ENCODE measurements around the gene CDHR2.
A peak's percentile ranks its signal among the peaks of the same experiment; 100 is the strongest.

Gene CDHR2

GRCh38 chr5:176542596-176543427 lies 6.3 kb upstream of the CDHR2 start:
- Histone ChIP-seq H3K36me3 (ENCODE audit: control insufficient read depth in 2 of 2, insufficient read depth in 1 of 2, low read length in 2 of 2) (no peaks in the 10 kb centered on the region), H3K4me1 (ENCODE audit: control insufficient read depth, insufficient read depth, low read length) (peaks cover 3% of the 10 kb centered on the region; the same call in 1 of the 2 replicates), H3K27ac (ENCODE audit: extremely low read depth, low read depth, low read length) (peak overlapping the region; percentile 65; the same call in 1 of the 2 replicates), H3K4me3 (ENCODE audit: low read depth, low read length) (peak overlapping the region; percentile 47), H3K9me3 (ENCODE audit: control insufficient read depth, insufficient read depth, low read depth, low read length) (no peaks in the 10 kb centered on the region)
- ChIA-PET CTCF (interaction anchor here (0.6 to 1.8 kb wide), 10 partner anchors 9 to 1635 kb away, joined by 3 to 9 read pairs (median 4); partner anchors contain the start of genes CLTB and FAF2), POLR2A (interaction anchor here (0.6 to 2.0 kb wide), 5 partner anchors 11 to 154 kb away, joined by 3 to 7 read pairs (median 5); partner anchors contain the start of genes CLTB, FAF2, HIGD2A and NOP16)
- TF ChIP-seq PATZ1 (tag by site-specific recombination; IDR thresholded peaks at IDR 0.05) (0 out of 2 replicates have a peak, but pooled peaks have one; percentile 34), ZBTB1 (tag by site-specific recombination; IDR thresholded peaks at IDR 0.05) (no peak), SCRT2 (tag by site-specific recombination; IDR thresholded peaks at IDR 0.05) (no peak), IKZF3 (tag by site-specific recombination; IDR thresholded peaks at IDR 0.05) (0 out of 2 replicates have a peak, but pooled peaks have one; percentile 14), ZBTB10 (tag by site-specific recombination; IDR thresholded peaks at IDR 0.05) (no peak), ZNF26 (tag by site-specific recombination; IDR thresholded peaks at IDR 0.05) (no peak), ZXDB (tag by site-specific recombination; IDR thresholded peaks at IDR 0.05) (no peak), ZNF544 (tag by site-specific recombination; IDR thresholded peaks at IDR 0.05) (no peak), ZNF366 (tag by site-specific recombination; conservative IDR thresholded peaks at IDR 0.05) (peak; percentile 53), ZNF561 (tag by site-specific recombination; IDR thresholded peaks at IDR 0.05; ENCODE audit: borderline replicate concordance) (peak; percentile 15; the same call in 1 of the 2 replicates), ZNF670 (tag by site-specific recombination; IDR thresholded peaks at IDR 0.05; ENCODE audit: low read depth) (no peak), ZSCAN18 (tag by site-specific recombination; IDR thresholded peaks at IDR 0.05) (no peak), ZNF692 (tag by site-specific recombination; IDR thresholded peaks at IDR 0.05) (no peak), SP7 (tag by site-specific recombination; IDR thresholded peaks at IDR 0.05) (no peak), ATF2 (tag by site-specific recombination; IDR thresholded peaks at IDR 0.05; ENCODE audit: low read depth) (no peak), OSR2 (tag by site-specific recombination; IDR thresholded peaks at IDR 0.05) (no peak), EGR2 (tag by site-specific recombination; IDR thresholded peaks at IDR 0.05; ENCODE audit: low read depth) (no peak), ZNF600 (tag by site-specific recombination; IDR thresholded peaks at IDR 0.05) (peak; percentile 78), ZNF114 (tag by site-specific recombination; IDR thresholded peaks at IDR 0.05) (no peak), ZNF239 (tag by site-specific recombination; IDR thresholded peaks at IDR 0.05) (no peak), ZNF274 (IDR thresholded peaks at IDR 0.05; ENCODE audit: low read length) (no peak), ZNF274 (tag by site-specific recombination; IDR thresholded peaks at IDR 0.05; ENCODE audit: borderline replicate concordance) (no peak), ZNF514 (tag by site-specific recombination; IDR thresholded peaks at IDR 0.05) (no peak), MEIS1 (CRISPR knock-in tag; IDR thresholded peaks at IDR 0.05; ENCODE audit: borderline replicate concordance) (no peak), ZEB2 (tag by site-specific recombination; IDR thresholded peaks at IDR 0.05) (no peak), REPIN1 (tag by site-specific recombination; IDR thresholded peaks at IDR 0.05; ENCODE audit: low read depth) (no peak), ZNF311 (tag by site-specific recombination; IDR thresholded peaks at IDR 0.05; ENCODE audit: borderline replicate concordance) (no peak)
